GM23248 (cell line): Measurements from ENCODE around the gene VPS39.

Source experiments
- EZH2 ChIP-seq: fragments of 200-600 bp; sonication (generic); IDR thresholded peaks from 2 replicates; pipeline ENCODE4 v1.6.1; 2018; ENCODE audit warnings: antibody characterized with exemption, mild to moderate bottlenecking; ENCODE audit not compliant: insufficient read depth, poor library complexity, severe bottlenecking
- EZH2phosphoT487 ChIP-seq: fragments of 200-600 bp; sonication (generic); IDR thresholded peaks from 2 replicates; pipeline ENCODE4 v1.6.1; 2018; ENCODE audit warnings: antibody characterized with exemption, moderate library complexity, mild to moderate bottlenecking, low read depth; ENCODE audit not compliant: insufficient read depth

DNA sequence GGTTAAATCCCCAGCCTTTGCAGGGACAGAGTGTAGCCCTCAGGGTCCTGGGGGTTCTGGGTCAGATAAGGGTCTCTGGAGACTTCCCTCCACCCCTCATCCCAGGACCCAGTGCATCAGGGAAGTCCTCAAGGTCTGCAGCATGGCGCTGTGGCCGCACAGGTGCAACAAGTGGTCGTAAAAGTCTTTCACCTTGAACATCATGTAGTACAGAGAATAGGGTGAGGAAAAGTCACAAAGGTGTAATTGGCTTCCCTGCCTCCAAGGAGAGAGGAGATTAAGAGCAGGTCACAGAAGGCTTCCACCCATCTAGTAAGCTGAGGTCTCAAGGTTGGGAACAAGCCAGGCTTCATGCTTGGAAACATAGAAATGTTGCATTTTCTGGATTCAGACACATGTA is 84.6 kb downstream of the VPS39 start:
- TF ChIP-seq EZH2phosphoT487 = no peak
- TF ChIP-seq EZH2 = no peak
